HG03571 (cell line): Measurements from ENCODE around the gene BRIX1.
"Not testable (repeated sequence)": the region's sequence is repeated elsewhere in the genome, so short reads cannot be mapped to it uniquely, and the experiment has no call there.

ENCODE experiments used
- ATAC-seq: cut with Tn5 transposase; IDR thresholded peaks from one replicate; pipeline ENCODE4 v1.9.1; 2021; ENCODE audit not compliant: unreplicated experiment

BRIX1 gene

DNA sequence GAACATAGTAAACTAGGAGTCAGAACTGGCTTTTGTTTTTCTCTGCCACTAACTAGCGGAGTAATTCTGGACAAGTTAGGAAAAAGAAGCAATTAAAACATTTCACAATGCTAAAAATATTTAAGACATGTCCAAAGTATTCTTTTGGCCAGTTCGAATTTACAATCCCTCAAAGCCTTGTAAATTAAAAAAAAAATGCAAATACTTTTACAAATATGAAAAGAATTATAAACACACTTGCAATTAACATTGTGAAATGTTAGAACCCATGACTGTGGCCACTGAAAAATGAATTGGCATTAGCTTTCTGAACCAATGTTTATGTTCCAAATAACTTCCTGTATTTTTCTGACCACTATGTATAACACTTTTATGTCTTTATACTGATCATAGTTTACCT, 2.4 kb upstream of the BRIX1 start:
- ATAC-seq = no peak

DNA sequence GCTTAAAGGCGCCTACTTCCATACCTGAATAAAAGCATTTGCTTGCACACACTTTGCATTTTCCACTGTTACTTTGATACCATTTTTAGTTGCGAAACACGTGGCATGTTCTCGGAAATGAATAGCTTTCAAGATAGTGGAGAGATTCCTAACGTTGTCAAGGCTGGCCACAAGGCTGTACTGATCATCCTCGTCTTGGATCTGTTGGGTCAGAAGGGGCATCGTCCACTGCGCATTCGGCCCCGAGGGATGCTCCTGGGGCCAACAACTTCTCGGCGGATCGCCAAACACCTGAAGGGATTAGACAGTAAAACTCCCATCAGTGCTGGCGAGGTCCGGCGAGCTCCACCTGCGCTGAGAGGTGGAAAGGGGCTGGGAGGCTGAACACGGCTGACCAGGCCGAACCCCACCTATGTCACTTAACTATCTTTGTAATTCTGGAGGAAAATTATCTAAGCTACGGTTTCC, 806 bp upstream of the BRIX1 start:
- ATAC-seq = peak; percentile 24

DNA sequence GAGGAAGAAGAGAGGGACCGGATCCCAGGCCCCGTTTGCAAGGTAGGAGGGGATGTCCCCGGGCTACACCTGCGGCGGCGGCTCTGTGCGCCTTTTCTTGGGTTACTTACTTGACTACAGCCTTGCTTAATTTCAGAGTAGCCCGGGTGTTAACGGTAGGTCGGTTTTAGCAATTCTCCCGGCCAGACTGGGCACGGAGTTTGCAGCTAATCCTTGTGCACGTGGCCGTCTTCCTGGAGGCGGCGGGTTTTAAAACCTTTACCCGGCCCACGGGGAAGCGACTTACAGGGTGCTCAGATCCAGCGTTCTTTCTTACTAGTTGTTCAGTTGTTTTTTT, 313 bp downstream of the BRIX1 start:
- ATAC-seq = peak; percentile 13

- no peak for ATAC-seq
These were observed 1.0 kb downstream of the BRIX1 start for GRCh38 chr5:34916518-34916917.

DNA sequence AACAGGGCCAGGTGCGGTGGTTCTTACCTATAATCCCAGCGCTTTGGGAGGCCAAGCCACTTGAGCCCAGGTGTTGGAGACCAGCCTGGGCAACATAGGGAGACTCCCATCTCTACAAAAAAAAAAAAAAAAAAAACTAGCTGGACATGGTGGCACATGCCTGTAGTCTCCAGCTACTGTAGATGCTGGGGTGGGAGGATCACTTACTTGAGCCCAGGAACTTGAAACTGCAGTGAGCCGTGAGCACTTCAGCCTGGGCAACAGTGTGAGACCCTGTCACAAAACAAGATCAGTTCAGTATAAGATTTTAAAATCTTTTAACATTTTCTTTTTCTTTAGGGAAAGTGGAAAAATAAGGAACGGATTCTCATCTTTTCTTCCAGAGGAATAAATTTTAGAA, 2.5 kb downstream of the BRIX1 start:
- ATAC-seq = no peak

- no peak for ATAC-seq
These were observed 3.6 kb downstream of the BRIX1 start for GRCh38 chr5:34919077-34919476.

DNA sequence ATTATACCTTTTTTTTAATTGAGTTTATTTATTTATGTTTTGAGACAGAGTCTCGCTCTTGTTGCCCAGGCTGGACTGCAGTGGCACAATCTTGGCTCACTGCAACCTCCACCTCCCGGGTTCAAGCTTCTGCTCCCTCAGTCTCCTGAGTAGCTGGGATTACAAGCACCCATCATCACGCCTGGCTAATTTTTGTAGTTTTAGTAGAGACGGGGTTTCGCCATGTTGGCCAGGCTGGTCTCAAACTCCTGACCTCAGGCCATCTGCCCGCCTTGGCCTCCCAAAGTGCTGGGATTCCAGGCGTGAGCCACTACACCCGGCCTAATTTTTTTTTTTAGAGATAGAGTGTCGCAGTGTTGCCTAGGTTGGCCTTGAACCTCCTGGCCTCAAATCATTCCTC, 7.7 kb downstream of the BRIX1 start:
- ATAC-seq = not testable (repeated sequence)

GRCh38 chr5:34923694-34924461, 8.4 kb downstream of the BRIX1 start:
- ATAC-seq = peak; percentile 65

- ATAC-seq = no peak
These were observed 8.9 kb downstream of the BRIX1 start for GRCh38 chr5:34924462-34924765.

DNA sequence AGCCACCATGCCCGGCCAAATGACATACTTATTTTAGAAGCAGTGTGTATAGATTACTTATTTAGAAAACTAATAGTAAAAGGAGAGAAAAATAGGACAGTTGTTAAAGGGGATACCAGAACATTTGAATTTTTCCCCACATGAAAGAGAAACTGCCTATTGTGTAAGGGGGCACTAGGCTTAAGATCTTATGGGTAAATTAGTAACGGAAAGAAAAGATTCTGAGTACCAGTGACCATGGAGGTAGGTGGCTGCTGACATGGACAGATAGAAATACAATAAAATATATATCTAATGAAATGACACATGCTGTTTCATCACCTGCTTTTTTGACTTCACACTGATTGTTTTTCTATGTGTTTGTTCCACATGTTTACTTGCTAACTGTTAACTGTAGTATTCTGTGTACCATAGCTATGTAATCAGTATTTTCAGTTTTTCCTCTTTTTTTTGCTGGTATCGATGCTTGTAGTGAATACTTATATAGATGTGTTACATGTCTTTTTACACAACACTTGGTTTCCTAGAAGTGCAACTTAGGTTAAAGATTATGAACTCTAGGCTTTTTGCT, 10.9 kb downstream of the BRIX1 start:
- no peak for ATAC-seq

DNA sequence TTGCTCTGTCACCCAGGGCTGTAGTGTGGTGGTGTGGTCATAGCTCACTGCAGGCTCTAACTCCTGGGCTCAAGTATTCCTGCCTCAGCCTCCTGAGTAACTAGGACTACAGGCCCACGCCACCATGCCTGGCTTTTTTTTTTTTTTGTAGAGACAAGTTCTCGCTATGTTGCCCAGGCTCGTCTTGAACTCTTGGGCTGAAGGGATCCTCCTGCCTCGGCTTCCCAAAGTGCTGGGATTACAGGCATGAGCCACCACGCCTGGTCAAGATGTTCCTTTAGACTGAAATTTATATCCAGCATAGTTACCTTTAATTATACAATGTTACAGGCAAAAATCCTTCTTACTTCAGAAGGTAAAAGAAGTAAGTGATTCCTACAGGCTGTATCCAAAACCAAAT, 12.3 kb downstream of the BRIX1 start:
- ATAC-seq = no peak

DNA sequence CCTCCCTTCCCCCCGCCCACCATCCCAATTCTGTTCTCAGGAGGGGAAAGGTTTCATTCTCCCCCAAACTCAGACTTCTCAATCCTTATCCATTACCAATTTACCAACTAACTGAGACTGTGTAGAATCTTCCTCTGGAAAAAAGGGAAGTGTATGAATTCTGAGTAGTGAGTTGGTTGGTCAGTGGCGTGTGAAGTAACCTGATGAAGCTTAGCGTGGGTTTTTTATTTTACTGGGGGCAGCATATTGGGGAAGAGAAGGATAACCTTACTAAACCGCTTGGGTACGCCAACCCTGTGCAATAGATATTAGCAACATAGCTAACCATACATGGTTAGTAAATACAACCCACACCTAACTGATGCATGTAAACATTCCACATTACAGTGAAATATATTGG, 12.8 kb downstream of the BRIX1 start:
- no peak for ATAC-seq

GRCh38 chr5:34929134-34929719, 13.7 kb downstream of the BRIX1 start, which contains the start of gene DNAJC21:
DNAJC21 (plus strand) TSS chr5:34929559; CDS start chr5:34929820, 261 bp downstream.
- peak; percentile 88 for ATAC-seq

DNA sequence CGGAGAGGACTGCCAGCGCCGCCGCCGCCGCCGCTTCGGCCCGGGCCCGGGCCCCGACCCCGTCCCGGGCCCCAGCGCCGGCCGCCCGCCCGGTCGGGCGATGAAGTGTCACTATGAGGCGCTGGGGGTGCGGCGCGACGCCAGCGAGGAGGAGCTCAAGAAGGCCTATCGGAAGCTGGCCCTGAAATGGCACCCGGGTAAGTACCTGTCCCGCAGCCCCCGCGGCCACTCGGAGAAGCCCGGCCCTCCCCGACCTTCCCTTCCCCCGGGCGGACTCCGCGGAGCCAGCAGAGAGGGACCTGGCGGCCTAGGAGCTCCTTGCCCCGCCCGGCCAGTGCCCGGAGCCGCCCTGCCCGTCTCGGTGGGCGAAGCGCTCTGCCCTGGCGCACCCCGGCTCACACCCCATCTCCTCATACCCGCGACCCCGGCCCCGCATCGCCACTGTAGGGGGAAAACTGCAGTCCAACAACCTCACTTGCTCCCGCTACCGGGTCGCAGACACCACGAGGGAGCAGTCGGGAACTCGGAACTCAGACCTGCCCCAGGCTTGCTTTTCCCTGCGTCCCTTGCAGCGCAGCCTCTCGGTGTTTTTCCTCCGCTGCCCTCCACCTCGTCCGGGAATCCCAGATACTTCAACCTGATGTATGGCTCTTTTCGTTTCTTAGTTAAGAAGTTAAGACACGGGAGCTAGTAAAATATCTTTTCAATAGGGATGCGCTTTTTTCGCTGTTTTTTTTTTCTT, 14.4 kb downstream of the BRIX1 start:
- ATAC-seq = peak; percentile 67

- ATAC-seq = no peak
These were observed 14.9 kb downstream of the BRIX1 start for GRCh38 chr5:34930462-34930844.

DNA sequence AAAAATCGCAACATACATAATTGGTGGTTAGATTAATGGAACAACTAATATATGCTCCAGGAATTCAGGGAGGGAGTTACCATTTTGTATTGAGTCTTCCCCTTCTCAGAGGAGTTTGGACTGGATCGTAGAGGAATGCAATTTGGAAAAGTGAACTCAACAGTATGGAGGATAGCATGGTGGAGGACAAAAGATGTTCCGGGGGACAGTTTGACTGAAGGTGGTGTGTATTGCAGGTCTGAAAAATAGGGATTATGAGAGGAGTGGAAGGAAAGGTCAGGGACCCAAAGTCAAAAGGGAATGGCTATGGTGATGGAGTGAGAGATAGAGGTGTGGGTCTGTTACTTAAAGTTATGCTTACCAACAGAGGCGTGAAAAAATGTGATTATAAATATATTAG, 15.4 kb downstream of the BRIX1 start:
- no peak for ATAC-seq

DNA sequence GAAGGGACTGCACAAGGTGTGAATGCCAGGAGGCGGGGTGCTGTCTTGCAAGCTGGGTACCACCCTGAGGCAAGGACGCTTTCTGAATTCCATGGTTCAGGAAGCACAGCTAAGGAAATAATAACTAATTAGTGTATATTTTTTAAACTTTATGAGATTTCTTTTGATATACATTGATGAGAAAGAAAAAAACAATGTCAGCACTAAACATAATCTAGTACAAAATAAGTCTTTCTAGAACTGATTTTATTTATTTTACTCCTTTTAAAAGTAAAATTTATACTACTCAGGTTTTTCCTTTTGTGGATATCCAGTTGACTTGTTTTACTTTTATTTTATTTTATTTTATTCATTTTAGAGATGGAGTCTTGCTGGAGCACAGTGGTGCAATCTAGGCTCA, 17.4 kb downstream of the BRIX1 start:
- no peak for ATAC-seq

DNA sequence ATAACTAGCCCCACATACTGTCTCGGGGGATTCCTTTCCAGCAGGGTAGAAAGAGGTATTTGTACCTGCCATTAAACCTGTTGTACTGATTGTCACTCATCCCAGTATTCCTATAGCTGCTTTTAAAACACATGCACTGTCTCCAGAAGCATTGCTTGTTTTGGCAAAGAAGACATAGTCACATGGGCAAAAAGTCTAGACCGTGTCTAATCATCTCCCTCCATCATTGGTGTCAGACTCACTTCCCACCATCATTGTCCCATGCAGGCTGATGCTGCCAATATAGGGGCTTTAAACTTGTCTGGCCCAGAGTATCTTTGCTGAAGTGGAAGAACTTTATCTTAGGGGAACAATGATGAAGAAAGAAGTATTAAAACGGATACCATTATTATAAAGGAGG, 26.4 kb downstream of the BRIX1 start:
- no peak for ATAC-seq

DNA sequence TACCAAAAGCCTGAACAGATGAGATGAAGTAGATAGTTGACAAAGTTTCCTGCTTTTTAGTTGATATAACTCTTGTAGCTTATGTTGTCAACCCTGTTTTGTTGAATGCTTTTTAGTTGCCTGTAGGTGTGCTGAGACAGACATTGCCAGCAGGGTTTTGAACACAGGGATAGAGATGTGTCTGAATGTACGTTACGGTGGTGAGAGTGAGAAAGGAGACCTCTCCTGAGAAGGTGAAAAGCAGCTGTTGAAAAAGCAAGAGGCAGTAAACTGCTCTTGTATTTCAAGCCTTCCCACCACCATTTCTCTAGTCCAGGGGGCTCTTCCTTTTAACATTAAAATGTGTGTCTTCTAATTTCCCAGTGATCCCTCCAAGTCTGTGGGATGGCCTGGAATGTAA, 28.5 kb downstream of the BRIX1 start:
- ATAC-seq = no peak

DNA sequence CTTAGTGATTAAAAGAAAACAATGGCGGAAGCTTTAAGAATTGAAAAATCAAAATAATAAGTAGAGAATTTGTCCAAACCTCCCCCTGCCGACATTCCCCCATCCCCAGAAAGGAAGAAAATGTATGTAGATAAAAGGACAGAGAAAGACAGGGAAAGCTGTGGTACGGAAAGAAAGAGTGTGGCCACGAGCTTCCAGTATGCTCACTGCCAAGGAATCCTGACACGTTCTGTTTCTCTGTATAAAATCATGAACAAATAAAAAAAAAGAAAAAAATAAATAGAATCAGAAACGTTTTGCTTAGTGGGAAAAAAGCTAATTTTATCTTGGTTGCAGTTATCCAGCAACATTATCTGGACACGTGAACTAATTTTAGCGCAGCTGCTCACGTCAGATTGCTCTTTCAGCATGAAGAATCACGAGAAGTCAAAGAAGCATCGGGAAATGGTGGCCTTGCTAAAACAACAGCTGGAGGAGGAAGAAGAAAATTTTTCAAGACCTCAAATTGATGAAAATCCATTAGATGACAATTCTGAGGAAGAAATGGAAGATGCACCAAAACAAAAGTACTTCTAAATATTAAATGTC, 29.0 kb downstream of the BRIX1 start:
- ATAC-seq = no peak

GRCh38 chr5:34957321-34957720, 41.8 kb downstream of the BRIX1 start:
- ATAC-seq = no peak
